Activated CD4-positive, alpha-beta T cell treated with anti-CD3 and anti-CD28 coated beads, Interleukin-2, amount 10 ng/mL, durations not matched to agents 24 days and 14 days (primary cell): ENCODE results near the gene MNX1. TPM values are rescaled to one million over a fixed set of nuclear protein-coding genes. Genes with fewer than 3 reads are reported as not detected.

ENCODE experiments used
- DNase-seq: peaks from one replicate; pipeline ENCODE4 v3.0.0; 2022
- H3K27ac Mint-ChIP-seq: one replicate; pipeline ENCODE4 v1.8.0; 2022; ENCODE audit warnings: mild to moderate bottlenecking, mixed read lengths
- H3K27me3 Mint-ChIP-seq: one replicate; pipeline ENCODE4 v1.8.0; 2022; ENCODE audit warnings: mixed read lengths
- H3K36me3 Mint-ChIP-seq: one replicate; pipeline ENCODE4 v1.8.0; 2022; ENCODE audit warnings: low read depth, mild to moderate bottlenecking, mixed read lengths
- H3K4me1 Mint-ChIP-seq: one replicate; pipeline ENCODE4 v1.8.0; 2021; ENCODE audit warnings: mixed read lengths
- H3K4me3 Mint-ChIP-seq: one replicate; pipeline ENCODE4 v1.8.0; 2022; ENCODE audit warnings: mild to moderate bottlenecking, moderate library complexity, mixed read lengths
- H3K9me3 Mint-ChIP-seq: one replicate; pipeline ENCODE4 v1.8.0; 2021; ENCODE audit warnings: mixed read lengths
- intact Hi-C: fragments of 100-400 bp; cut with micrococcal nuclease; formaldehyde crosslinking; loops from one replicate; pipeline ENCODE4 v1.15.1; 2023
- total RNA-seq: library from RNA; stranded (reverse); gene quantifications from 2 replicates; pipeline ENCODE4 v1.2.3, GENCODE V29; 2022

MNX1 gene
- total RNA-seq, 1 donor from 2014 or later, result not detected

DNA sequence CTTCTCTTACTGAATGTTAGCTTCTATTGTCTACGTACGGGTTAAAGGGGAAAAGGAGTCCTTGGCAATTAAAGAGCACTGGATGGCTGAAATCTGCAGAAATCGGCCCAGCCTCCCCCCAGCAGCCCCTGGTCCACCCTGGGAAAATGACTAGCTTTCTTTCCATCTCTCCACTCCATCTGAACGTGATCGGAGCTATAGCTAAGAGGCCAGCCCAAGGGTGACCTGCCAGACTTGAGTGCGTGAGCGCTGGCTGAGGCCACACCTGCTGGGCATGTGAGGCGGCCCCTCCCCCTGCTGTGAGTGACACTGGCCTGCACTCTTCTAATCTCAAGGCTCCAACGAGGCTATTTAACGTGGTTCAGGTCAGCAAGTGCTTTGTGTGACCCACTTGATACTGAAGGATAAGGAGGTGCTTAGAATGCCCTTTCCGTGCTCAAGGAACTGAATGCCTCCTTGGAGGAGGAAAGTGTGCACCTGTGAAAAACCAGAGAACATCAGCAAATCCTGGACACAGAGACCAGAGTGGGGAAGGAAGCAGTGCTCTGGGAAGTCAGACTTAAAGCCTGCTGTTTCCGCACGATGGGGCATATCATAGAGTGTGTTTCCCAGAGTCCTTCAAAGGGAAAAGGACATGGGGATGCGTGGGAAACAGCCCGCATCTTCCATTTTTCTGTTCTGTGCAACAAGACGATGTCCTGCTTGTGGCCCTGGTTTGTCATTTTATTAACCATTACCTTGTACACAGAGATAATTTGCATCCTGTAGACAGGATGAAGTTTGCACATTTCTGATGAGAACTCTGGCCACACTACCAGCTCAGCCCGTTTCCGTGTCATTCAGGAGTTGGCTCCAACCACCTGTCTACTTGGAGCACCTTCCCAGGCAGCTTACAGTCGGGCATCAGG, 12.5 kb upstream of the MNX1 start:
- intact Hi-C loops, result loop anchor here (5.0 kb wide), 2 partner anchors 669 to 1216 kb away; no protein-coding TSS in a partner anchor
- Mint-ChIP-seq H3K27me3 (peaks cover 73% of the 10 kb centered on the region), H3K9me3 (peaks cover 5% of the 10 kb centered on the region), H3K36me3 (no peaks in the 10 kb centered on the region), H3K27ac (no peak overlapping the region), H3K4me3 (no peak overlapping the region), H3K4me1 (peaks cover 2% of the 10 kb centered on the region)
- no peak for DNase-seq

DNA sequence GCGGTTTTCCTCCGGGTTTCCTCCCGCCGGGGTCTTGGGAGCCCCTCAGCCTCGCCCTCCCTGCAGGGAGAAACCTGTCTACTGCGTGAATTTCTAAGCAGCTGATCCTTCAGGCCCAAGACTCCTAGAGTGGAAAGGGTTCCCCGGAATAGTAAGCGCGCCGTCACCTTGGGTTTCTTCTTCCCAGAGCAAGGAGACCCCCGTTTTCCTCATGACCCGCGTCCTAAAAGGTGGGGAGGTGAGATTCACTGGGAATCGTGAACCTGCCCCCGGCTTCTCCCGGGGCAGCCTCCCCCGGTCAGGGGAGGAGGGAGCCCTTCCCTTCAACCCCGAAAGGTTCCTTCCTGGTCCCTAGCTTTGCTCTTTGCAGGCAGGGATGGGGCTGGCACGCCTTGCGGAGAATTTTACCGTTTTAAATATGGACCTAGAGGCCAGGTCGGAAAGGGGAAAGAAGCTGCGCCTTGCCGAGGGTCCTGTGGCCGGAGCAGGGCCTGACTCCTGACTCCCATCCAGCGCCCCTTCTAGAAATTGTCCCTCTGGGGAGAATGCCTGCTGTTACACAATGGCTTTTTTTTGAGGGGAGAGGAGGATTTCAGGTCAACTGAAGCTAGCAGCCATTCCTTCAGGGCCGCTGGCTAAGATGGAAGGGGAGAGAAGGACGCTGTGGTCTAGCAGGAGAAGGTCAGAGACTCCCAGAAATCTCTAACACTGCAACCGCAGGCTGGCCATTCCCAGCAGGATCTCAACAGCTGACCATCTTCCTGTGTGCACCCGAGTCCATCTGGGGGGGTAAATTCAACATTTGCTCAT, 11.6 kb upstream of the MNX1 start:
- no peak overlapping the region for H3K27ac Mint-ChIP-seq
- H3K9me3 Mint-ChIP-seq, result peaks cover 5% of the 10 kb centered on the region
- DNase-seq, result no peak
- intact Hi-C loops, result loop anchor here (5.0 kb wide), 2 partner anchors 670 to 1215 kb away; no protein-coding TSS in a partner anchor
- no peaks in the 10 kb centered on the region for H3K36me3 Mint-ChIP-seq
- peaks cover 74% of the 10 kb centered on the region for H3K27me3 Mint-ChIP-seq
- H3K4me1 Mint-ChIP-seq, result peaks cover 2% of the 10 kb centered on the region
- no peak overlapping the region for H3K4me3 Mint-ChIP-seq

DNA sequence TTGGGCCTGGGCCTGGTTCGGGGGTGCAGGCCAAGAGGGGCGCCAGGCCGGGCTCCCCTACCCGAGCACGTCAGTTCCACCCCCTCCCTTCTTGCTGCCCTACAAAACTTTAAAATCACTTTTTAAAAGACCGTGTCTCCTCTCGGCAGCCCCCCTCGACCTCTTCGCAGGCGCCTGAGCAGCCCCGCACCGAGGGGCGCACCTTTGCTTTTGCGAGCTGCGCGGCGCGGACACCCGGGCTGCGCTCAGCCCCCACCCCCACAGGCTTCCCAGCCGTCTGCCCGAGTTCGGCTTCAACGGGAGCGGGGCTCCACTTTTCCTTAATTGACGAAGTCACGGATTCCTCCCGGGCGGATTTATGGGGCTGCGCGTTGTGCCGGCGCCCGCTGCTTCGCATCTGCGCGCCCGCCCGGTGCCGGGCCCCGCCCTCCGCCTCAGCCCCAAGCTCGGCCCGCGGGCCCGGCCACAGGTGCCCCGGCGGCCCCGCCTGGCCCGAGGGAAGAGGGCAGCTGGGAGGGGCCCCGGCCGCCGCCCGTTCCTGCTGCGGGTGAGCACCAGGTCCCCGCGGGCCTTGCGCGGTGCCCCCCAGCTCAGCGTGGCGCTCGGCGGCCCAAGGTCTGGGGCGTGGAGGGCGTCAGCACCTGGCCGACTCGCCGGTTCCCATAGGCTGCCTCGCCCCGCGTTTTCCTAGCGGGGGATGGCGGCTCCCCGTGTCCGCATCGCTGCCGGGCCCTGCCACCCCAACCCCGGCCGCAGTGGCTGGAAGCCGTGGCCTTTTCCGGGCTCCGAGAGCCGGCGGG, 10.8 kb upstream of the MNX1 start:
- Mint-ChIP-seq H3K4me1 (peaks cover 8% of the 10 kb centered on the region), H3K9me3 (peaks cover 5% of the 10 kb centered on the region), H3K27ac (no peak overlapping the region), H3K36me3 (no peaks in the 10 kb centered on the region), H3K27me3 (peaks cover 74% of the 10 kb centered on the region), H3K4me3 (no peak overlapping the region)
- intact Hi-C loops, result loop anchor here (5.0 kb wide), 2 partner anchors 671 to 1214 kb away; no protein-coding TSS in a partner anchor
- no peak for DNase-seq

DNA sequence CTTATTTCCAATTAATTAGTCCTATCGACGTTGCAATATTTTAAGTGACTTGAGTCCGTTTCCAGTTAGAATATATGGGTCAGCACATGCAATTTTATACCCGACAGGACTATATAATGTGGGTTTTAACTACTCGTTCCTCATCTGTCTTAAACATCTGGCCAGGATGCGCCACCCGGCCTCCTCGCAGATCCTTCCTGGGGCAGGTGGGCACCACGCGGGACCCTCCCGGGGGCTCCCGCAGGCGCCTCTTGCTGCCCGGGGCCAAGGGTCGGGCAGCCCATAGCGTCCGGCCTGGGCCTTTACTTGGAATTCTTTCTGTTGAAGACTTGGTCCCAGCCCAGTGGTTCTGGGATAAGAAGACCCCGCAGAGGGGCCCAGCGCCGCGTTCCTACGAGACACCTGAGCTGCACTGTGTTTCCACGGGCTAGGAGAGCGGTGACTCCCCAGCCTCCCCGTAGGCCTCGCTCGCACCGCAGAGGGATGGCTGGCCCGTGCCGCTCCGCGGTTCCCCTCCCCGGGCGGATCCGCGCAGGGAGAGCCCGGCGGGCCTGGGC, 10.1 kb upstream of the MNX1 start:
- H3K4me3 Mint-ChIP-seq, result no peak overlapping the region
- no peak overlapping the region for H3K27ac Mint-ChIP-seq
- H3K27me3 Mint-ChIP-seq, result peaks cover 72% of the 10 kb centered on the region
- no peak for DNase-seq
- H3K36me3 Mint-ChIP-seq, result no peaks in the 10 kb centered on the region
- intact Hi-C loops, result loop anchor here (5.0 kb wide), 2 partner anchors 672 to 1213 kb away; no protein-coding TSS in a partner anchor
- peaks cover 5% of the 10 kb centered on the region for H3K9me3 Mint-ChIP-seq
- H3K4me1 Mint-ChIP-seq, result peaks cover 11% of the 10 kb centered on the region

DNA sequence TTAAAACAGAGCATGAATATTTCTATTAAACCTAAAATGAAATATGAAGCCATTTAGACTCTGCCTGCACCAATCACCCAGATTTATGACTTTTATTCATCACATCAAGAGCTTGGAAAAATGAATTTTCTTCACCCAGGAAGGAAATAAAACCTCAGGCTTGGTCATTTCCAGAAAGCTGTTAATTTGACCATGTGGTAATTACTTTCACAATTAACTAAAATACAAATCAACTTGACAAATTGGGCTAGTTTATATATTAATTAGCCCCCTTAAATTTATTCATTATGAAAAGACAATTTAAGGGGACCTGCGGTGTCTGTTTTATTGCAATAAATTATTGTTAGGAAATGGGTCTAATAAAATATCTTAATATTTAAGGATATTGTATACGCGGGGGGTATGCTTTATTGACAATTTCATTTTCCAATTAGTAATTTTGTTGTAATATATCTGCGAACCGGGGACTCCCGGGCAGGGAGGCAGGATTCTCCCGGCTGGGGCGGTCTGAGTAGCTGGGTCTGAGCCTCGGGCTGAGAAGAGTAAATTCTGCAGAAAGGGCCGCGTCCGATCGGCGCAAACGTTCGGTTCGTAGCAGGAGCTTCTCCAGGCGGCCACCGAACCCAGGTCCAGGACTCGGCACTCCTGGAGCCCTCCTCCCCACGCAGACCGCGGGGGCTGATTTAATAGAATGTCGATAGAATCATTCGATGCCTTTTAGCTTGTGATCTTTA, 9.4 kb upstream of the MNX1 start:
- H3K4me3 Mint-ChIP-seq, result no peak overlapping the region
- DNase-seq, result no peak
- H3K27ac Mint-ChIP-seq, result no peak overlapping the region
- H3K4me1 Mint-ChIP-seq, result peaks cover 11% of the 10 kb centered on the region
- H3K36me3 Mint-ChIP-seq, result no peaks in the 10 kb centered on the region
- peaks cover under 1% of the 10 kb centered on the region for H3K9me3 Mint-ChIP-seq
- H3K27me3 Mint-ChIP-seq, result peaks cover 72% of the 10 kb centered on the region
- intact Hi-C loops, result loop anchor here (2.0 to 5.0 kb wide), 4 partner anchors 672 to 1639 kb away; no protein-coding TSS in a partner anchor

DNA sequence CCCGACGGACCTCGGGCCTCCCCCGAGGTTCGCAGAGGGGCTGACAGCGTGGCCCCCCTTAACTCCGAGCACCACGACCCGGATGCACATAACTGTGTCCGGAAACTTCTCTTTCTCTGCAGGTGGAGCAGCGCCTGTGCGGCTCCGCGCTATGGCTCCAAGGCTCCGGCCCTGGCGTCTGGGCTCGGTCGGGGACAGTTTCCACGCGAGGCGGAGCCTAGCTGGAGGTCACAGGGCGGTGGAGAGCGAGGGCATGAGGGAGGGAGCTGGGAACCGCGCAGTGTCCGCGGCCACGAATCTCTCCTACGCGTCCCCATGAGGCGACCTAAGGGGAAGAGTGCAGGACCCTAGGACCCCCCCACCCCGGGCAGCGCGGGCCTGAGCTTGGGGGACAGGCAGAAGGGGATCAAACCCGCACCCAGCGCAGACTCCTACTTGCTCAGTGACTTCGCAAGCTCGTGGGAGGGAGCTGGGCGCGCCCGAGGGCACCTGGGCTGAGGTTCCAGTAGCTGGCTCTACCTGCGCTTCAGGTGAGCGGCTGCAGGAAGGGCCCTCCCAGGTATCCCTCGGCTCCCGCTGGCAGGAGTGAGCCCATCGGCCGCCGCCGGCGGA, 8.6 kb upstream of the MNX1 start:
- no peaks in the 10 kb centered on the region for H3K36me3 Mint-ChIP-seq
- H3K4me3 Mint-ChIP-seq, result no peak overlapping the region
- no peaks in the 10 kb centered on the region for H3K9me3 Mint-ChIP-seq
- no peak overlapping the region for H3K27ac Mint-ChIP-seq
- intact Hi-C loops, result loop anchor here (1.0 to 5.0 kb wide), 4 partner anchors 9 to 1638 kb away; partner anchors contain the start of gene MNX1
- peaks cover 13% of the 10 kb centered on the region for H3K4me1 Mint-ChIP-seq
- peaks cover 72% of the 10 kb centered on the region for H3K27me3 Mint-ChIP-seq
- DNase-seq, result no peak

DNA sequence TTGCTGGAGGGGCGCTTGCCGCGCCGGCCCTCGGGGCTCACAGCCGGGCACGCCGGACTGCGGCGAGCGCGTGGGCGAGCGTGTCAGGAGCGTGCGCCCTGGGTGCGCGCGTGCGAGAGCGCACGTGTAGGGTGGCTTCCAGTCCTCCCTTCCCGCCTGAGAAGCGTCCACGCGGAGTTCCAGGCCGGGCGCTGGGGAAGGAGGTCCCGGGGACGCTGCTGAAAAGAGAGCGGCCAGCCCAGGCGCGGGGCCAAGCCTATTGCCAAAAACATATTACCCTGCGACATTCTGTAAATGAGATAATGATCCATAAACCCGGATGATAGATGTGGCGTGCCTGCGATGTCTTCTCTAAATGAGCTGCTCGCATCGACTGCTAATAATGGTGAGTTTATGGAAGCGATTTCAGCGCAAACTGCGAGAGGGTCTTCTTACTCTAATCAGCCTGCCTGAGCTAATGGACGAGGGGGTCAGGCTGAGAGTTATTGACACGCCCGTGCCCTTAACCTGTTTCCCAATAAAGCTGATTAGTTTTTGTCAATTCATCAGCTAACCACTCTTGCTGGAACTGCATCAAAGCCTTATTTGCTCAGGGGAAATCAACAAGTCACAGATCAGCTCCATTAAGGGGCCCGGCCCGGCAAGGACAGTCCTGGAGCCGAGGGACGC, 8.0 kb upstream of the MNX1 start:
- no peaks in the 10 kb centered on the region for H3K36me3 Mint-ChIP-seq
- H3K4me1 Mint-ChIP-seq, result peaks cover 13% of the 10 kb centered on the region
- no peak for DNase-seq
- peaks cover 74% of the 10 kb centered on the region for H3K27me3 Mint-ChIP-seq
- H3K4me3 Mint-ChIP-seq, result no peak overlapping the region
- no peak overlapping the region for H3K27ac Mint-ChIP-seq
- intact Hi-C loops, result loop anchor here (1.0 to 5.0 kb wide), 4 partner anchors 8 to 1638 kb away; partner anchors contain the start of gene MNX1
- no peaks in the 10 kb centered on the region for H3K9me3 Mint-ChIP-seq

DNA sequence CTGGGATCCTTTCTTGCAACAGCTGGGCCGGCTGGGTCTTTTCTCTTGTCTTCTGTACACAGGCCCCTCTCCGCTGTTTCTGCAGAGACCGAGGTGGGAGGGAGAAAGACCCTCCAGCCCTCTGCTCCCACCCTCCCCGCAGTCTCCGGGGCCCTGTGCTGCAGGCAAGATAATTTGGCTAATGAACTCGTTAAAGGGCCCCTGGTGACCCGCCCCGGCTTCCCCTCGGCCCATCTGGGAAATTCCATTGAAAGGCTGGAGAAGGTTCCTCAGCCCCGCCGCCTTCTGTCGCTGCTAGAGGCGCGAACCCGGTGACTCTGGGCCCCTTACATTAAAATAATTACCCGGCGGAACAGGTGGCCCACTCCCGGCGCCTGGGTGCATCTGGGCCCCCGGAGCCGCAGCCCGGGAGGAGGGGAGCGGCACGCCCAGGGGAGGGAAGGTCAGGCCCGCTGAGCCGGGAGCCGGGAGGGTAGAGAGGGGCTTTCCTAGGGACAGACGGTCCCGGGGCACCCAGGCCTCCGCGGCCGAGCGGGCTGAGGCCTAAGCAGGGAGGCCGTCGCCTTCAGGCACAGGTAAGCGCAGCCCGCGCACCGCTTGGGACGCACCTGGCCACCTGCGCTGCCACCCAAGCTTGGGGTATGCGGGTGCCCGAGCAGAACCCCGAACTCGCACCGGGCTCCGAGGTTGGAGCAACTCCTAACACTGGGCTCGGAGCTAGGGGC, 7.3 kb upstream of the MNX1 start:
- DNase-seq, result no peak
- Mint-ChIP-seq H3K27me3 (peaks cover 74% of the 10 kb centered on the region), H3K4me1 (peaks cover 13% of the 10 kb centered on the region), H3K9me3 (no peaks in the 10 kb centered on the region), H3K4me3 (no peak overlapping the region), H3K36me3 (no peaks in the 10 kb centered on the region), H3K27ac (no peak overlapping the region)
- intact Hi-C loops, result loop anchor here (1.0 to 5.0 kb wide), 4 partner anchors 7 to 1637 kb away; partner anchors contain the start of gene MNX1

DNA sequence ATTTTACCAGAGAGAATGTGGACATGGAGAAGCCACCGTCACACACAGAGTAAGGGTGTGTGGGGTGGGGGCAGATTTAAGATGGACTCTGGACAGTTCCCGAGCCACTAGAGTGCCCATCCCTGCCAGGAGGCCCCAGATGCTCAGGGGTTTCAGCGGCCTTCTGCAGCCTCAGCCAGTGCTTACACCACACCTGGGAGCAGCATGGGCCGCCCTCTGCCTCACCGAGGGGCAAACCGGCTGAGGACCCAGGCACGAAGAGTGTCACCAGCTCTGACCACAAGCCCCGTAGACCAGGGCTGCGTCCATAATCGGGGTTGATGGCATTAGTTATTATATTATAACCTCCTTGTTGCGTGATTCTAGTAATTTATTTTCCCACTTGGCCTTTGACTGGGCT, 6.7 kb upstream of the MNX1 start:
- Mint-ChIP-seq H3K27ac (no peak overlapping the region), H3K27me3 (peaks cover 74% of the 10 kb centered on the region), H3K4me3 (no peak overlapping the region), H3K36me3 (no peaks in the 10 kb centered on the region), H3K9me3 (no peaks in the 10 kb centered on the region), H3K4me1 (peaks cover 13% of the 10 kb centered on the region)
- intact Hi-C loops, result loop anchor here (5.0 kb wide), 1 partner anchor 1565 kb away; no protein-coding TSS in a partner anchor
- DNase-seq, result no peak

DNA sequence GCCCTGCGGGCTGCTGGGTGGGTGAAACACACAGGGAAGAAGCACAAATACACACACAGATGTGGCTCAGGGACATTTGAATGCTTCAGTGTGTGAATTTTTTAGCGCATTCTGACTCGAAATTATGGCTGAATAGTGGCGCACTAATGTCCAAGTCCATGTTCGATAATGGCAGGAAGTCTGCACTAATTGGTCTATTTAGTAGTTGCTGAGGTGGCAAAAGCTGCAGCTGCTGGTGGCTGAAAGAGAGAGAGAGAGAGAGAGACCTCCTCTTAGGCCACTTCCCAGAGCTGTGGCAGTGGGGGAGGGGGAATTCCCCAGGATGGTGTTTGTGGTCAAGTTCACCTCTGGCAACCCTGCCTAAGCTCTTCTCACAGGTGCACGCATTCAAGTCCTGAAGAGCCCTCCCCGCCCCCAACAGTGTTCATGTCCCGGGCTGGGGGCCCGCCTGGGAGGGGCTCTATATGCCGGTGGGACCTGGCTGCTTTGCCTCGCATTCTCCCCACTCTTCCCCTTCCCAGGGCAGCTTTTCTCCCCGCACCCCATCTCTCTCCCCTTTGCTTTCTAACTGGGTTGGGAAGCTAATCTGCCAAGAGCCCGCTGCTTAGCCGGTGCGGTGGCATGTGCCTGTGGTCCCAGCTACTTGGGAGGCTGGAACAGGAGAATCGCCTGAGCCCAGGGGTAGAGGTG, 6.0 kb upstream of the MNX1 start:
- Mint-ChIP-seq H3K4me1 (peaks cover 16% of the 10 kb centered on the region), H3K36me3 (no peaks in the 10 kb centered on the region), H3K27ac (no peak overlapping the region), H3K9me3 (no peaks in the 10 kb centered on the region), H3K4me3 (no peak overlapping the region), H3K27me3 (peaks cover 77% of the 10 kb centered on the region)
- peak; percentile 73 for DNase-seq
- intact Hi-C loops, result loop anchor here (5.0 kb wide), 1 partner anchor 1564 kb away; no protein-coding TSS in a partner anchor

DNA sequence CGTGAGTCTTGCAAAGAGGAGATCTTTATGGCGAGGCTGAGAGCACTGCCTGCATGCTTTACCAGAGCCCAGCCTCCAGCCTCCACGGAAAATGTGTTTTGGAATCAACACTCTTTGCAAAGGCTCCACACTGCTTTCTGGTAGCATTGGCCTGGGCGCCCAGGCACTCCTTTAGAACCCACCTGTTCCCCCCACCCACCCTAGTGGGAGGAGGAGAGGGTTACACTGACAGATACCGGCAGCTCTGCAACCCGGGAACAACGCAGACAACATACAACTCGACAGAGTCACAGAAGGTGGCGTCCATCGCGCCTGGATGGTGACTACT, 5.5 kb upstream of the MNX1 start:
- Mint-ChIP-seq H3K4me1 (peaks cover 16% of the 10 kb centered on the region), H3K27ac (no peak overlapping the region), H3K27me3 (peaks cover 81% of the 10 kb centered on the region), H3K4me3 (no peak overlapping the region), H3K9me3 (no peaks in the 10 kb centered on the region), H3K36me3 (no peaks in the 10 kb centered on the region)
- no peak for DNase-seq
- intact Hi-C loops, result loop anchor here (5.0 kb wide), 1 partner anchor 1564 kb away; no protein-coding TSS in a partner anchor
